ENCODE results near the gene GPANK1. TPM values are rescaled to one million over a fixed set of nuclear protein-coding genes. Genes with fewer than 3 reads are reported as not detected.
A peak's percentile ranks its signal among the peaks of the same experiment; 100 is the strongest.

Gene GPANK1
- total and polyA plus RNA-seq, 7 donors, result 13.6 to 49.7 (median 22.6) TPM

GRCh38 chr6:31621991-31622390, 42.8 kb downstream of the GPANK1 start:
- 23 to 33% (median 30%) methylated on average over 4 of the region's 4 CpGs for WGBS, 3 donors
- Histone ChIP-seq H3K36me3 (ENCODE audit: insufficient read depth in 1 of 2, low read depth in 1 of 2) (peaks cover 15 to 51% of the 10 kb centered on the region in 2 donors), H3K4me1 (peaks cover 16% of the 10 kb centered on the region), H3K27me3 (ENCODE audit: insufficient read depth in 3 of 3, low read length in 2 of 3) (no peaks in the 10 kb centered on the region), H3K27ac (peak overlapping the region; percentile 96), H3K4me3 (peak overlapping the region; percentile 88), H3K9me3 (no peaks in the 10 kb centered on the region)
- DNase-seq (no peak), ATAC-seq (no peak)
- intact Hi-C loops (cut with DNase I), result loop anchor here (2.0 kb wide), 2 partner anchors 29 to 31 kb away; partner anchors contain the start of gene BAG6 (in 1 of the 2)
- no peak for TF ChIP-seq CTCF (IDR thresholded peaks at IDR 0.05)

- intact Hi-C loops (cut with DNase I), result loop anchor here in 1 of 2 donors (2.0 kb wide), 1 partner anchor 31 kb away; the partner anchor contains the start of gene BAG6
- no peak for TF ChIP-seq CTCF (IDR thresholded peaks at IDR 0.05)
- peaks cover 16% of the 10 kb centered on the region for H3K4me1 ChIP-seq
Observed at GRCh38 chr6:31621320-31621939, 43.4 kb downstream of the GPANK1 start.

GRCh38 chr6:31620586-31621319, 44.0 kb downstream of the GPANK1 start, which contains the start of gene PRRC2A:
TSS of gene PRRC2A (plus strand) at chr6:31620715. CDS start at chr6:31622790, 2,075 bp downstream.
- intact Hi-C loops (cut with DNase I), result loop anchor here in 1 of 2 donors (2.0 kb wide), 1 partner anchor 32 kb away; the partner anchor contains the start of gene BAG6
- Histone ChIP-seq H3K4me3 (peak within 1 kb of the TSS; percentile 88), H3K27me3 (ENCODE audit: insufficient read depth in 3 of 3, low read length in 2 of 3) (no peaks in the 10 kb centered on the region), H3K4me1 (peaks cover 16% of the 10 kb centered on the region), H3K9me3 (no peaks in the 10 kb centered on the region), H3K36me3 (ENCODE audit: insufficient read depth in 1 of 2, low read depth in 1 of 2) (peaks cover 14 to 39% of the 10 kb centered on the region in 2 donors), H3K27ac (peak within 1 kb of the TSS; percentile 96)
- no peak for TF ChIP-seq CTCF (IDR thresholded peaks at IDR 0.05)
- ATAC-seq (peak; percentile 58 to 71 (median 64)), DNase-seq (no peak)
- 0 to 2% (median 1%) methylated on average over 30 to 67 of the region's 67 CpGs for WGBS, 3 donors

More at GRCh38 chr6:31621320-31621939, 43.4 kb downstream of the GPANK1 start:
- no peak for DNase-seq
- no peaks in the 10 kb centered on the region for H3K27me3 ChIP-seq (ENCODE audit: insufficient read depth in 3 of 3, low read length in 2 of 3)
- H3K27ac ChIP-seq, result peak overlapping the region; percentile 96
- no peak for ATAC-seq
- peak overlapping the region; percentile 88 for H3K4me3 ChIP-seq
- 13 to 17% (median 16%) methylated on average over 15 of the region's 15 CpGs for WGBS, 3 donors
- H3K36me3 ChIP-seq (ENCODE audit: insufficient read depth in 1 of 2, low read depth in 1 of 2), result peaks cover 15 to 46% of the 10 kb centered on the region in 2 donors
- H3K9me3 ChIP-seq, result no peaks in the 10 kb centered on the region

DNA sequence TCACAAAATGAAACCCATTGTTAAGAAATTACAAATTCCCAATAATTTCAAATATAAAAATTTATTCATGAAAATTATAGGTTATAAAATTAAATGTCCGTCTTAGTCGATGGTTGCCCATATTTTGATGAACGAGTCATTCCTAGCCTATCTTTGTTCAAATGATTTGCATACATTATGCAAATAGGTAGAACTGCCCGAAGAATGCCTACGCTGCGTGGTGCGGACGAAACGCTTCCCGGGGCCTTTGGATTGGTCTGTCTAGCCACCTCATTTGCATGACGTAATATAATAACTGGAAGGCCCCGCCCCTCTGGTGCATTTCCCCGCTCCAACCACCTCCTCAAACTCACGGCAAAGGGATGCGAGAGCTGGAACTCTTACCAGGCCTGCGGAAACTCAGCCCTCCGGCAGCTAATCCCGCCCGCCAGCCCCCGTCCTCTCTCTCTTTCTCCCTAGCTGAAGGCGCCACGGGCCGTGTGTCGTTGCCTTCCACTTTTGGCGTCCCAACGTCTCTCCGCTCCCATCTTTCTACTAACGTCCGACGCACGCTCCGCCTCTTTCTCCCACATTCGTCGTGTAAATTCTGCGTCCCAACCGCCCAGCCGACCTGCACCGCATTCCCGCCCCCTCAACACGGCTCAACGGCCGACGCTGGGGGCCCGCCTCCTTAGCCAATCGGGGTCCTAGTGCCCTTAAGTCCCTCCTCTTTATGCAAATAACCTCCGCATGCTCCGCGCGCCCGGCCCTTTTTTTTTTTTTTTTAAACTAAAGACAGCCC, 44.8 kb downstream of the GPANK1 start:
- intact Hi-C loops (cut with DNase I), result loop anchor here in 1 of 2 donors (2.0 to 5.0 kb wide), 2 partner anchors 33 to 73 kb away; partner anchors contain the start of genes ATP6V1G2, BAG6 and NFKBIL1
- peaks cover 7 to 31% of the 10 kb centered on the region in 2 donors for H3K36me3 ChIP-seq (ENCODE audit: insufficient read depth in 1 of 2, low read depth in 1 of 2)
- 0 to 1% (median 1%) methylated on average over 50 of the region's 50 CpGs for WGBS, 3 donors
- H3K27ac ChIP-seq, result peak overlapping the region; percentile 96
- ATAC-seq (peak; percentile 88 to 94 (median 90)), DNase-seq (peak; percentile 97 to 99)
- no peaks in the 10 kb centered on the region for H3K27me3 ChIP-seq (ENCODE audit: insufficient read depth in 3 of 3, low read length in 2 of 3)
- no peak for TF ChIP-seq CTCF (IDR thresholded peaks at IDR 0.05)
- peak overlapping the region; percentile 88 for H3K4me3 ChIP-seq
- peaks cover 16% of the 10 kb centered on the region for H3K4me1 ChIP-seq
- no peaks in the 10 kb centered on the region for H3K9me3 ChIP-seq
